Posterior cingulate gyrus (tissue), 11 donors: ENCODE results near the gene TSHZ2.
"Not testable (repeated sequence)": the region's sequence is repeated elsewhere in the genome, so short reads cannot be mapped to it uniquely, and the experiment has no call there.

Experiments used
- DNase-seq, 10 donors: peaks; one replicate each; pipeline versions ENCODE4 v3.0.0 to v3.0.0-alpha.2; 2020 to 2021; ENCODE audit warnings: mixed read lengths in 3 of 10
- intact Hi-C: fragments of 100-400 bp; cut with DNase I; formaldehyde crosslinking; loops from one replicate; pipeline ENCODE4 v1.15.1; 2023

The TSHZ2 gene

DNA sequence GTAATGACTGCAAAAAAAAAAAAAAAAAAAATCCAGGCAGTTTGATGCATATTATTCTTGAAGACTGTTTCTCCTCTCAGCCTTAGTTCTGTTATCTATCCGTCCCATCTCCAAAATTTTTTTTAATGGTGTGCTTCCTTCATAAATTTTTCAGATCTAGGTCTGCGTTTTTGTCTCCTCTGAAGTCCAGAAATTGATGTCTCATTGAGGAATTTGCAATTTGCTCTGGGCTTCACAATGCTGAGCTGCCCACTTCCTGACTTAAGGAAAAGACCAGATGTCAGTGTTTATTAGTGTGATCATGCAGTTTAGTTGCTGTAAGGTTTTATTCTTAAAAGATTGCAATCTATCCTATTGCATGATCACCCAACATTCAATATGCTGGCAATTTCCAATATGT, 323.9 kb downstream of the TSHZ2 start:
- intact Hi-C loops = no loop called here
- DNase-seq = no peak

- intact Hi-C loops = no loop called here
- DNase-seq = no peak
Measured at GRCh38 chr20:53296451-53297153, 324.4 kb downstream of the TSHZ2 start.

GRCh38 chr20:53297154-53297529, 325.0 kb downstream of the TSHZ2 start:
- intact Hi-C loops = no loop called here

GRCh38 chr20:53298260-53298659, 326.1 kb downstream of the TSHZ2 start:
- DNase-seq = no peak
- intact Hi-C loops = no loop called here

More at GRCh38 chr20:53297154-53297529, 325.0 kb downstream of the TSHZ2 start:
- no peak for DNase-seq

GRCh38 chr20:53298911-53299310, 326.8 kb downstream of the TSHZ2 start:
- intact Hi-C loops = no loop called here
- no peak for DNase-seq

DNA sequence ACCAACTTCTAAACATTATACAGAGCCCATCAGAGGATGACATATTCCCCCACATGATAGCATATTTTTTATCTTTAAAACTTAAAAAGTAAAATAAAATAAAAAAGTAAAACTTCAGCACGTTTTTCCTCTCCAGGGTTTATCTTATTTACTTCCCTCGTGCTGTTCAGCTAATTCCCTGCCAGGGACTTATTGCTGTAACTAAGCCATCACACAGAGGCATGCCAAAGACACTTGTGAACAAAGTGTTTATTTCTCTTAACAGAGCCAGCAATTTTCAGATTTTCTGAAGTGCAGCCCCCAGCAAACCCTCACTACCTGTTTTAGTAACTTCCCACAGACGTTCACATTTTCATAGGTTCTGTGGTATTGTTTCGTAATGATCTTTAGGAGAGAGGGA, 327.7 kb downstream of the TSHZ2 start:
- intact Hi-C loops = no loop called here
- no peak for DNase-seq

GRCh38 chr20:53301869-53302268, 329.7 kb downstream of the TSHZ2 start:
- intact Hi-C loops = no loop called here
- no peak for DNase-seq

DNA sequence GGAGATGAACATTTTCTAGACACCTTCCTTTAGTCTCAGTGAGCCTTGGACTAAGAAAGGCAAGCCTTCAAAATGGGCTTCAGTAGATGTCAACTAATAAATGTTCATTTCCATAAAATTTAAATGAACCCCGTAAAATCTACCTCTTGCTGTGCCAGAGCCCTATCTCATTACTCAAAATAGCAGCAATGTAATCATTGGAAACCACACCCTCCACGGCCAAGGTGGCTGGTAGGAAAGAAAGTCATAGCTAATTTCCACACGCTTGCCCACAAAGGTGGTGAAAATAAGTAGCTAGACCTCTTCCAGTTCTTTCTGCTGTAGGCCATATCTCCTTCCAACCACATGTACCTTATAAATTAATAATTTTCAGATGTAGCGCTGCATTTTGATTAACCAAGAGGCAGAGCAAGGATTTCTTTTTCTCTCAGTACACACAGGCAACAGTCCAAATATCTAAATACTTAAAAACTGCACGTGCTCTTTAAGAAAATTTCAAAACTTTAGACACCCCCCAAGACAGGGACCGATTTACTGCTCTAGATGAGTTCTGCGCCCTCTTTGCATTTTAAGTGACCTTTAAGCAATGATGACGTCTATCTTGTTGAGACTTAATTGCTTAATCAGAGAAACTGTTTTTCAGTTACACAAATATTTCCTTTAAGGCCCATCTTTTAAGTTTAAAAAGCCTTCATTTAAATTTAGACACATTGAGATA, 330.7 kb downstream of the TSHZ2 start:
- intact Hi-C loops = no loop called here
- no peak for DNase-seq

GRCh38 chr20:53303413-53303760, 331.2 kb downstream of the TSHZ2 start:
- intact Hi-C loops = no loop called here
- DNase-seq = no peak

- intact Hi-C loops = no loop called here
- DNase-seq = no peak
Measured at GRCh38 chr20:53304146-53304545, 332.0 kb downstream of the TSHZ2 start.

- intact Hi-C loops = no loop called here
- no peak for DNase-seq
Measured at GRCh38 chr20:53306192-53306805, 334.1 kb downstream of the TSHZ2 start.

GRCh38 chr20:53307964-53308597, 335.9 kb downstream of the TSHZ2 start:
- no peak for DNase-seq
- intact Hi-C loops = no loop called here

GRCh38 chr20:53309515-53309914, 337.4 kb downstream of the TSHZ2 start:
- intact Hi-C loops = no loop called here
- no peak for DNase-seq

- intact Hi-C loops = no loop called here
- DNase-seq = no peak
Measured at GRCh38 chr20:53312957-53313356, 340.8 kb downstream of the TSHZ2 start.

DNA sequence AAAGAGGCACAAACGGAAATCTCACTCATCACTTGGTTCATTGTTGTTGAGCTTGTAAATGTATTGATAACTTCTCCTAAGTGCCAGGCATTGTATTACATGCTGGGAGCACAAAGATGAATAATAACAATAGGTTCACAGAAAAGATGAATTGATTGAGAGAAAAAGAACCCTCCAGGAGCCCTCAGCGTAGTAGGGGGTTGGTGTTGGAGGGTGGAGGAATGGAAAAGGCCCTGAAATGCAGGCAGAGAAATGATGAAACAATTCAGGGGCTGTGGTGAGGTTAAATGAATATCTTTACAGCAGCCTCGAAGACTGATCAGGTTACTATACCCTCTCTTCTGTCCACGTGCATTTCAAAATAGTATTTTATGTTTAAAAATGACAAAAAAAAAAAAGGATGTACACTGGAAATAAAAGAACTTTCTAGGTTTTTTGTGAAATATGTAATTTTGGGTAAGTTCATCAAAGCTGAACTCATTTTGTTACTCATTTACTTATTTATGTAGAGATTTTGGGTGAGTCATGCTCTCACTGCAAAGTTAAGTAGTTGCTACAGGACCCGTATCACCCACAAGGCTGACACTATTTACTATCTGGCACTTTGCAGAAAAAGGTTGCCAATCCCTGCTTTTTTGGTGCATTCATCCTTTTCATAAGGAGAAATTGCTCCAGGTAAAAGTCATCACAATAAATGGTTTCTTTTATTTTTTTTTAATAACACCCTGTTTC, 344.2 kb downstream of the TSHZ2 start:
- intact Hi-C loops = no loop called here
- no peak for DNase-seq

DNA sequence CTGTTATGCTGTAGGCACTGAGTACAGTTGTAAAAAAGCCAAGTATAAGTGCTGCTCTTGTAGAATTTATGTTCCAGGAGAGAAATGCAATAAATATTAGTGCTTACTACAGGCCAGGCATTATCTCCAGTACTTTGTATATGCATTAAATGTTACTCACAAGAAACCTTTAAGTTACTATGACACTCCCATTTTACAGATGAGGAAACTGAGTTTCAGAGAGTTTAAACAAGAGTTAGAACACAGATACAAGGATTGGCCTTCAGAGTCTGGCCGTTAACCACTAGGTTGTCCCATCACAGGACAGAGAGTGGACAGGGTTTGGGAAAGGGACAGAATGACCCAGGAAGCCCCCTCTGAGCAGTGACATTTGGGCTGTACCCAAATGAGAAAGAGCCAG, 347.0 kb downstream of the TSHZ2 start:
- intact Hi-C loops = no loop called here
- no peak for DNase-seq

- intact Hi-C loops = no loop called here
- DNase-seq = no peak
Measured at GRCh38 chr20:53319716-53320115, 347.6 kb downstream of the TSHZ2 start.

GRCh38 chr20:53320701-53321100, 348.5 kb downstream of the TSHZ2 start:
- intact Hi-C loops = no loop called here
- DNase-seq = no peak

DNA sequence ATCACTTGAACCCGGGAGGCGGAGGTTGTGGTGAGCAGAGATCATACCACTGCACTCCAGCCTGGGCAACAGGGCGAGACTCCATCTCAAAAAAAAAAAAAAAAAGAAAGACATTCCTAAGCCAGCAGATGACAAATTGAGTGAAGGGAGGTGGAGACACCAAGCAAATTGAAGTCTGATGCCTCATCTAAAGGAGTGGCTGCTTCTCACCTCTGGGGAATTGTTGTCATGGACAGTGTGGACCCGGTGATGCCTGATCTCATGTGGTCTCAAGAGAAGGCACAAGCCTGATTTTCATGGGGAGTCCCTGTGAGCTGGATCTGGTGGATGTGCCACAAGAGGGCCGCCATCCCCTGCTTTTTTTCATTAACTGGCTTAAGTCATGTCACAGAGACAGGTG, 349.4 kb downstream of the TSHZ2 start:
- intact Hi-C loops = no loop called here
- DNase-seq = no peak

DNA sequence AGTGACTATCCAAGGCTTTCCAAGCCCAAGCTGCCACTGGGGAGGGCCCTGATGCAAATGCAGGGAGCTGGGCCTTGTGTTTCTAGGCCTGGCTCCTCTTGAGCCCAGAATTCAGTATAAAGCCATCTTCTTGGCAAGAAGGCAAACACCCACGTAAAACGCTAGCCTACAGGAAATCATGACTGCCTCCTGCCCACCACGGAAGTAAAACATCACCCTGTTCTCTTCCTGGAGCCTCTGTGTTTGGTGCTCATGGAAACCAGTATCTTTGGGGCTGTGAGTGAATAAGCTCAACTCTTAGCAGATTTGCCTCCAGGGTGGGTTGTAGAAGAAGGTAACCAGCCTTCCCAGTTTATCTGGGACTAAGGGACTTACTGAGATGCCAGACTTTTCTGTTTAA, 350.5 kb downstream of the TSHZ2 start:
- intact Hi-C loops = no loop called here

GRCh38 chr20:53323460-53323859, 351.3 kb downstream of the TSHZ2 start:
- DNase-seq, intact Hi-C loops: not testable (repeated sequence)

More for the DNA sequence above, 350.5 kb downstream of the TSHZ2 start:
- DNase-seq = no peak
